Left ventricle myocardium inferior (tissue), 1 donor: ENCODE measurements around the gene SULF2. TPM values are rescaled to one million over a fixed set of nuclear protein-coding genes. Genes with fewer than 3 reads are reported as not detected.

Experiments used
- DNase-seq: peaks from one replicate; pipeline ENCODE4 v3.0.0-alpha.2; 2020
- H3K27ac ChIP-seq: fragments of 200-600 bp; replicated peaks from 2 replicates; pipeline ENCODE4 v1.8.0; 2021
- H3K27me3 ChIP-seq: fragments of 200-600 bp; 2 replicates; pipeline ENCODE4 v1.8.0; 2021; ENCODE audit warnings: low read depth
- H3K36me3 ChIP-seq: fragments of 200-600 bp; 2 replicates; pipeline ENCODE4 v1.8.0; 2021
- H3K4me1 ChIP-seq: fragments of 200-600 bp; 2 replicates; pipeline ENCODE4 v1.8.0; 2021
- H3K4me3 ChIP-seq: fragments of 200-600 bp; 2 replicates; pipeline ENCODE4 v1.8.0; 2021; ENCODE audit warnings: mild to moderate bottlenecking, moderate library complexity
- H3K9me3 ChIP-seq: fragments of 200-600 bp; replicated peaks from 2 replicates; pipeline ENCODE4 v1.8.0; 2021
- CTCF ChIP-seq: fragments of 200-600 bp; IDR thresholded peaks from 2 replicates; pipeline ENCODE4 v1.8.0; 2021; ENCODE audit warnings: antibody characterized with exemption, mild to moderate bottlenecking, borderline replicate concordance
- intact Hi-C: fragments of 100-400 bp; cut with micrococcal nuclease; formaldehyde crosslinking; loops from one replicate; pipeline ENCODE4 v1.11.0; 2022
- total RNA-seq: library from RNA; stranded (reverse); fragmentation: NEBNext Ultra II Directional; extraction: Animal tissue kit (Norgen Biotek cat#: 25700); gene quantifications from one replicate; pipeline ENCODE4 v1.2.1, GENCODE V29; 2021
- donor health status: DM: no; HTN: yes; CAD: no; lungs with severe emphysema.

Gene SULF2
- total RNA-seq, 1 donor from 2014 or later: 40.7 TPM

- H3K27me3 ChIP-seq: no peaks in the 10 kb centered on the region
- H3K9me3 ChIP-seq: no peaks in the 10 kb centered on the region
- no peak for DNase-seq
- no peak overlapping the region for H3K27ac ChIP-seq
- H3K4me3 ChIP-seq: no peak overlapping the region
- intact Hi-C loops: no loop called here
- H3K36me3 ChIP-seq: peaks cover 74% of the 10 kb centered on the region
- TF ChIP-seq CTCF: no peak
- H3K4me1 ChIP-seq: peaks cover 9% of the 10 kb centered on the region
Measured at GRCh38 chr20:47655635-47656034, 129.6 kb downstream of the SULF2 start.

- intact Hi-C loops: no loop called here
Measured at GRCh38 chr20:47654370-47654769, 130.9 kb downstream of the SULF2 start.

GRCh38 chr20:47653869-47654268, 131.4 kb downstream of the SULF2 start:
- no peak overlapping the region for H3K27ac ChIP-seq
- H3K27me3 ChIP-seq: no peaks in the 10 kb centered on the region
- H3K36me3 ChIP-seq: peaks cover 87% of the 10 kb centered on the region
- no peak for DNase-seq
- TF ChIP-seq CTCF: no peak
- intact Hi-C loops: no loop called here
- no peak overlapping the region for H3K4me3 ChIP-seq
- H3K4me1 ChIP-seq: peaks cover 11% of the 10 kb centered on the region
- H3K9me3 ChIP-seq: no peaks in the 10 kb centered on the region

More at GRCh38 chr20:47654370-47654769, 130.9 kb downstream of the SULF2 start:
- Histone ChIP-seq H3K9me3 (no peaks in the 10 kb centered on the region), H3K4me1 (peaks cover 7% of the 10 kb centered on the region), H3K4me3 (no peak overlapping the region), H3K27ac (no peak overlapping the region), H3K27me3 (no peaks in the 10 kb centered on the region), H3K36me3 (peaks cover 84% of the 10 kb centered on the region)
- no peak for TF ChIP-seq CTCF
- no peak for DNase-seq

GRCh38 chr20:47652794-47653193, 132.5 kb downstream of the SULF2 start:
- intact Hi-C loops: no loop called here
- Histone ChIP-seq H3K27ac (no peak overlapping the region), H3K9me3 (no peaks in the 10 kb centered on the region), H3K4me3 (no peak overlapping the region), H3K27me3 (no peaks in the 10 kb centered on the region), H3K36me3 (peaks cover 89% of the 10 kb centered on the region), H3K4me1 (peaks cover 13% of the 10 kb centered on the region)
- DNase-seq: no peak
- TF ChIP-seq CTCF: no peak

- intact Hi-C loops: no loop called here
- no peak for DNase-seq
- Histone ChIP-seq H3K27me3 (no peaks in the 10 kb centered on the region), H3K4me3 (no peak overlapping the region), H3K36me3 (peaks cover 88% of the 10 kb centered on the region), H3K4me1 (peaks cover 13% of the 10 kb centered on the region), H3K27ac (no peak overlapping the region), H3K9me3 (no peaks in the 10 kb centered on the region)
- no peak for TF ChIP-seq CTCF
Measured at GRCh38 chr20:47652301-47652700, 133.0 kb downstream of the SULF2 start.

GRCh38 chr20:47648943-47649342, 136.3 kb downstream of the SULF2 start:
- H3K4me3 ChIP-seq: no peak overlapping the region
- no peak for TF ChIP-seq CTCF
- DNase-seq: no peak
- H3K36me3 ChIP-seq: peaks cover 97% of the 10 kb centered on the region
- no peaks in the 10 kb centered on the region for H3K9me3 ChIP-seq
- H3K27ac ChIP-seq: no peak overlapping the region
- intact Hi-C loops: no loop called here
- no peaks in the 10 kb centered on the region for H3K27me3 ChIP-seq
- H3K4me1 ChIP-seq: peaks cover 13% of the 10 kb centered on the region
